Activated CD4-positive, alpha-beta T cell treated with anti-CD3 and anti-CD28 coated beads, Interleukin-2, amount 10 ng/mL, durations not matched to agents 7 days and 5 days (primary cell): ENCODE data around the gene LIFR. TPM values are rescaled to one million over a fixed set of nuclear protein-coding genes. Genes with fewer than 3 reads are reported as not detected.

Experiments used
- CTCF ChIA-PET: fragments of 350-600 bp; sonication (Branson Sonifier 250); formaldehyde crosslinking; loops from one replicate; lab custom pipeline; 2021; ENCODE audit warnings: antibody characterized with exemption; lab: Charles Lee
- POLR2A ChIA-PET: fragments of 350-600 bp; sonication (Branson Sonifier 250); formaldehyde crosslinking; loops from one replicate; lab custom pipeline; 2021; ENCODE audit warnings: antibody characterized with exemption; lab: Charles Lee
- DNase-seq: peaks from one replicate; pipeline ENCODE4 v3.0.0-alpha.2; 2020
- H3K27ac Mint-ChIP-seq: one replicate; pipeline ENCODE4 v1.8.0; 2021; ENCODE audit warnings: mild to moderate bottlenecking, moderate library complexity, mixed read lengths
- H3K27me3 Mint-ChIP-seq: one replicate; pipeline ENCODE4 v1.8.0; 2021; ENCODE audit warnings: mixed read lengths
- H3K36me3 Mint-ChIP-seq: one replicate; pipeline ENCODE4 v1.8.0; 2021; ENCODE audit warnings: low read depth, mixed read lengths
- H3K4me1 Mint-ChIP-seq: one replicate; pipeline ENCODE4 v1.8.0; 2021; ENCODE audit warnings: mixed read lengths
- H3K4me3 Mint-ChIP-seq: one replicate; pipeline ENCODE4 v1.8.0; 2021; ENCODE audit warnings: mild to moderate bottlenecking, moderate library complexity, mixed read lengths
- H3K9me3 Mint-ChIP-seq: one replicate; pipeline ENCODE4 v1.8.0; 2021; ENCODE audit warnings: mixed read lengths
- total RNA-seq, 2 experiments: library from RNA; stranded (reverse); gene quantifications; one replicate each; pipeline ENCODE4 v1.2.3, GENCODE V29; 2021

Gene LIFR
- total RNA-seq, 2 experiments from 2014 or later, result 0.12 TPM; not detected in 1

DNA sequence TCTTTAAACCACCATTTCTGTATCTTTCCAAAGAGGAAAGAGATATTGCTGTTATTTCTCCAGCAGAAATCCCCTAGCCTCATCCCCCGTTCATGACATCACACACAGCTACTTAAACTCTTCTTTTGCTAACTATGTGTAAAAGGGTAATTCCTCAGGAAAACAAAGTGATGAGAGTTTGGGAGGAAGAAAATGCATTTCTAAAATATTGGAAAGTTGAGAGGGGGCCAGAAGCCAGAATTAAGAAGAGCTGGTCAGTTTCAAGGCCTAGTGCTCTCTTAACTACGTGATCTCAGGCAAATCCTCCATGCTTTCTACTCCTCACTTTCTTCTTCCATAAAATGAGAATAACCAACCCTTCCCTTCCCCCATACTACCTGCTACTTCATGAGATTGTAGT lies 109.4 kb downstream of the LIFR start:
- H3K4me1 Mint-ChIP-seq, result no peaks in the 10 kb centered on the region
- H3K27ac Mint-ChIP-seq, result no peak overlapping the region
- H3K27me3 Mint-ChIP-seq, result peaks cover 71% of the 10 kb centered on the region
- no peaks in the 10 kb centered on the region for H3K9me3 Mint-ChIP-seq
- H3K36me3 Mint-ChIP-seq, result no peaks in the 10 kb centered on the region
- DNase-seq, result no peak
- ChIA-PET CTCF (interaction anchor here (1.6 kb wide), 1 partner anchor 363 kb away, joined by 5 read pairs; no protein-coding TSS in a partner anchor), POLR2A (no interaction called here)
- no peak overlapping the region for H3K4me3 Mint-ChIP-seq

DNA sequence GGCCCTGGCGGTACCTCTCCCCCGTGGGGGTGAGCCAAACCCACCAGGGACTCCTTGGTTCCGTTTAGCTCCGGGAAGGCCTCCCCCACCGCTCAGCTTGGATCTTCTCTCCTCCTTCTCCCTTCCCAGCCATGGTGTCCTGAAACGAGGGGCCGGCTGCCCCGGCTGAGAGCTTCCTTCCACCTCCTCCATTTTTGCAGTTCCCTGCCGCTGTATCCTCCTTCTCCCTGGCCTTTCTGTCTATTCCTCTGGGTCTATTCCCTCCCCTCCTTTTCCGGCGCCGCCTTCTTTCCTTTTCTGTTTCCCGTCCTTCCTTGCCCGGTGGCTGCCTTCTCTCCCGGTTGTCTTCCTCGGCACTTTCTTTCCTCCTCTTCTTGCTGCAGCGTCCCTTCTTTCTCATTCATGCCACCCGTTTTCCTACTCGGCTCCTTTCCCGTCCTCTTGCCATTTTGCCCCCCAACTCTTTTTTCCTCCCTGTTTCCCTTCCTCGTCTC lies 110.4 kb downstream of the LIFR start:
- POLR2A ChIA-PET, result no interaction called here
- Mint-ChIP-seq H3K27ac (no peak overlapping the region), H3K4me3 (no peak overlapping the region), H3K9me3 (no peaks in the 10 kb centered on the region), H3K27me3 (peaks cover 73% of the 10 kb centered on the region), H3K36me3 (no peaks in the 10 kb centered on the region), H3K4me1 (no peaks in the 10 kb centered on the region)
- DNase-seq, result no peak
- CTCF ChIA-PET, result no interaction called here

DNA sequence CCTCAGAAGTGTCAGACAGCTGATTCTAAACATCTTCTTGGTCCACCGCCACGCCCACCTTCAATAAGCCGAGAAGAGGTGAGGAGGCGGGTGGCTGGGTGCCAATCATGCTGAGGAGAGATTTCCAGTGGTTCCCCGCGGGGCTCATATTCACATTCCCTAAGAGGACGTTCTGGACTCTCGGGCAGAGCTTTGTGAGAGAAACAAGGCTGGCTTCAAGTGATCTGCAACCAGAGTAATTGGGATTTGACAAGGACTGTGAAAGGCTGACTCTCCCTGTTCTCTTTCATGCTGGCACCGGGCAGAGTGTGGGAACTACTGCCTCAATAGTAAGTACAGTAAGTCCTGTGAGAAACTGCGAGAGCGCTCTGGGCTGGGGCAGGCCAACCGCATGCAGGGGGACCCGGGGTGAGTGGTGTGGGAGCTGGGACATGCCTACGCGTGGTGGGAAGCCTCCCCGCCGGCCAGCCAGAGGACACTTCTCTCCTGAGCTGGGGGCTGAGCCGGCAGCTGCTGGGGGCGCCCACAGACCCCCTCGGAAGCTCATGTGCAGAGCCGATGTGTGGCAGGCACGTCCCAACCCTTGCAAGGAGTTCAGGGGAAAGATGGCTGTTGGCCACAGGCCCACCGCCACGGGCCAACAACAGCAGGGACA lies 110.9 kb downstream of the LIFR start:
- POLR2A ChIA-PET, result no interaction called here
- H3K36me3 Mint-ChIP-seq, result no peaks in the 10 kb centered on the region
- peaks cover 70% of the 10 kb centered on the region for H3K27me3 Mint-ChIP-seq
- no peak overlapping the region for H3K27ac Mint-ChIP-seq
- no peak for DNase-seq
- H3K4me1 Mint-ChIP-seq, result no peaks in the 10 kb centered on the region
- H3K9me3 Mint-ChIP-seq, result no peaks in the 10 kb centered on the region
- H3K4me3 Mint-ChIP-seq, result no peak overlapping the region
- CTCF ChIA-PET, result no interaction called here

DNA sequence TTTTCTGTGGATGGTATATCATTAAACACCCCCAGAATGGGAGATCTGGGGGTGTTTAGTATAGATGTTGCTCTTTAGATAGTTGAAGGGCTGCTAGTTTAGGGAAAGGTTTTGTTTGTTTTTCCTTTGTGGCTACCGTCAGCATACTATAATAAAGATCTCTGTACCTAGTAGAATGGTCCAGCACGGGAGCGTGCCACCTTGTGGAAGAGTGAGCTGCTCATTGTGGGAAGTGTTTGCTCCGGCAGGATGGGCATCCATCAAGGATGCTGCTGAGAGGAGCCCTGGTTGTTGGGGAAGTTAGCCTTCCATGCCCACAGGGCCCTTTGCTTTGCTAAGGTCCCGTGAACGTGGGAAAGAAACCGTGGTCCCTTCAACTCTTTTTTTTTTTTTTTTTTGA lies 113.1 kb downstream of the LIFR start:
- POLR2A ChIA-PET, result no interaction called here
- Mint-ChIP-seq H3K9me3 (no peaks in the 10 kb centered on the region), H3K27me3 (peaks cover 61% of the 10 kb centered on the region), H3K4me3 (no peak overlapping the region), H3K36me3 (no peaks in the 10 kb centered on the region), H3K4me1 (no peaks in the 10 kb centered on the region), H3K27ac (no peak overlapping the region)
- CTCF ChIA-PET, result interaction anchor here (1.6 kb wide), 1 partner anchor 10 kb away, joined by 3 read pairs; no protein-coding TSS in a partner anchor
- DNase-seq, result no peak

DNA sequence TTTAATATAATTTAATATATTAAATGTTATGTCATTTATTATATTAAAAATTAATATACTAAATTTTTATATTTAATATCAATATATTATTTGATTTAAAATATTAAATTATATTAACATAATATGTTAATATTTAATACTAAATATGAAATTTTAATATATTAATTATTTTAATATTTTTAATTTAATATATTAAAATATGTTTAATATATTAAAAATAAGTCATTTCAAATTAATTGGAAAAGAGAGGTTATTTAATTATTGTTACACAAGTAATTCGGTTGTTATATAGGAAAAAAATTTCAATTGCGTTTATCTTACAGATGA lies 114.2 kb downstream of the LIFR start:
- H3K27me3 Mint-ChIP-seq, result peaks cover 53% of the 10 kb centered on the region
- no peak overlapping the region for H3K4me3 Mint-ChIP-seq
- no peaks in the 10 kb centered on the region for H3K4me1 Mint-ChIP-seq
- no peak for DNase-seq
- POLR2A ChIA-PET, result no interaction called here
- H3K27ac Mint-ChIP-seq, result no peak overlapping the region
- H3K9me3 Mint-ChIP-seq, result no peaks in the 10 kb centered on the region
- CTCF ChIA-PET, result interaction anchor here (0.6 to 2.4 kb wide), 24 partner anchors 8 to 436 kb away, joined by 3 to 29 read pairs (median 4); no protein-coding TSS in a partner anchor
- H3K36me3 Mint-ChIP-seq, result no peaks in the 10 kb centered on the region

DNA sequence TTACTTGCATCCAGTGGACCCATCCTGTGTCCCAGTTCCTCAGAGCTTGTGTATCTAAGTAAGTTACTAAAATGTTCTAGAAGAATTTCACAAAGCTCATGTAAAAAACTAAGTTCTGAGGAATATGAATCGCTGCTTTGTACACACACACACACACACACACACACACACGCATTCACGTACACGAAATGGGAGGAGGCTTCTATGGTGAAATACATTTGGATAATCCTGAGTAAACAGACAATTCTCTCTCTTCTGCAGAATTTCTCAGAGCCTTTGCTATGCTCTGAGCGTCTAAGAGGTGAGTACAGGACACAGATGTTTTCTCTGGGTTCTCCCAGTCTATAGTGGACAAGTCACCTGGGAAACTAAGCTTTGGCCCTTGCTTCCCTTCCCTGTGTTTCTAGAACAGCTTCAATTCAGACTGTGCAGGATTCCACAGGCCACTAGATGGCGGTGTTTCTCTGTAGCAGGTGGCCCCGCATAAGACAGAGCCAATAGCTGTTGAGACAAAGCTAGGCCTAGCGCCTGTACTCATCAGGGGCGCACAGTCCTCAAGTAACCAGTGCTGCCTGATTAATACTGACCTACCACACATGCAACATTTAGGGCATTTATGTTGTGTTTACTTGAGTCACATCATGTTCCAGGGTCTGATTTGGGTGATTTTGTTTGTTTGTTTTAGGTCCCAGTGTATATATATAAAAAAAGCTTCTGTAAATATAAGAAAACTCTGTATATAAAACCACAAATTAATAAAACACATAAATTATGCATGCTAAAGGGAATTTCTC lies 114.8 kb downstream of the LIFR start:
- H3K4me3 Mint-ChIP-seq, result no peak overlapping the region
- H3K9me3 Mint-ChIP-seq, result no peaks in the 10 kb centered on the region
- ChIA-PET POLR2A (no interaction called here), CTCF (interaction anchor here (0.6 to 2.4 kb wide), 26 partner anchors 8 to 436 kb away, joined by 3 to 29 read pairs (median 4); no protein-coding TSS in a partner anchor)
- H3K27me3 Mint-ChIP-seq, result peaks cover 51% of the 10 kb centered on the region
- DNase-seq, result peak; percentile 88
- no peak overlapping the region for H3K27ac Mint-ChIP-seq
- H3K4me1 Mint-ChIP-seq, result no peaks in the 10 kb centered on the region
- no peaks in the 10 kb centered on the region for H3K36me3 Mint-ChIP-seq

DNA sequence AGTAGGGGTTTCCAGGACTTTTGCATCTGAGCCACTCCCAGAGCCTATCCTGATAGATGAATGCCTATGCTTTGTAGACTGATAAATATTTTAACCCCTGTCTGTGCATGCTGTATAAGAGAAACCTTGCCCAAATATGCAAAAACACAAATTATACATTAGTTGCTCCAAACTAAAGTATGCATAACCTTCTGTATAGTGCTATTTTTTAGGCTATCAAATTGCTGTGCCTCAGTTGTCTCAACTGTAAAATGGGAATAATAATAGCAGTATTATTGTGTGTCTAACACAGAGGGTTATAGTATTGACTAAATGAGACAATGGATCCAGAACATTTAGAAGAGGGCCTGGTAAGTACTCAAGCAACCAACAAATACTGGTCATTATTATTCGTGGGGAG lies 117.7 kb downstream of the LIFR start:
- Mint-ChIP-seq H3K36me3 (no peaks in the 10 kb centered on the region), H3K27me3 (peaks cover 44% of the 10 kb centered on the region), H3K4me1 (no peaks in the 10 kb centered on the region), H3K27ac (no peak overlapping the region), H3K9me3 (no peaks in the 10 kb centered on the region), H3K4me3 (no peak overlapping the region)
- DNase-seq, result no peak
- CTCF ChIA-PET, result interaction anchor here (1.2 kb wide), 1 partner anchor 14 kb away, joined by 3 read pairs; no protein-coding TSS in a partner anchor
- POLR2A ChIA-PET, result no interaction called here

DNA sequence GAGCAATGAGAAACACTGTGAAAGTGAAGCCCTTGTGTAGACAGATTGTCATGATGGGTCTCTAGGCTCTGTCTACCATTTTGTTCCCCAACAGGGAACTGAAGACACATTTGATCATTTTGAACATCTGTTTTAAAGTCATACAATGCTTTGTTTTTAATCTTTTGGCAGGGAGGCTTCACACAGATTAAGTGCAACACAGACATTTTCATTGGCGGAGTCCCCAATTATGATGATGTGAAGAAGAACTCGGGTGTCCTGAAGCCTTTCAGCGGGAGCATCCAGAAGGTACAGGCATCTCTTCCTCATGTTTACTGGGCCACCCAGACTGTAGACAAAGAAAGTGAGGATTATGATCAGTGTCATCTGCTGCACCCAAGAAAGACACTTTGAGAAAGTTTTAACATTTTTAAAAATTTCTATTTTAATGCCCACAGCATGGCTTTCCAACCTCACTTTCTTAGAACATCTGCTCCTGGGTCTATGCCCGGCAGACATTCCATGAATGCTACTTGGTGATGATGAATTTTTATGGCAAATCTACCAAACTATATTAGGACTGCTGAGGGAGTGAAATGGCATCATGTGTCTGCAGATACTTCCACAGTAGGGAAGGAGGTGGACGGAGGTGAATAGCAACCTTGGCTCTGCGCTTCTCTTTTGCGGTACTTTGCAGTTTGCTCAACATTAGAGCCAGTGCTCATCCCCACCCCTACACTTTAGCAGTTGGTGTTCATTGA lies 121.3 kb downstream of the LIFR start:
- Mint-ChIP-seq H3K27me3 (peaks cover 35% of the 10 kb centered on the region), H3K36me3 (no peaks in the 10 kb centered on the region), H3K9me3 (no peaks in the 10 kb centered on the region), H3K4me1 (no peaks in the 10 kb centered on the region), H3K27ac (no peak overlapping the region), H3K4me3 (no peak overlapping the region)
- DNase-seq, result no peak
- POLR2A ChIA-PET, result no interaction called here
- CTCF ChIA-PET, result no interaction called here

DNA sequence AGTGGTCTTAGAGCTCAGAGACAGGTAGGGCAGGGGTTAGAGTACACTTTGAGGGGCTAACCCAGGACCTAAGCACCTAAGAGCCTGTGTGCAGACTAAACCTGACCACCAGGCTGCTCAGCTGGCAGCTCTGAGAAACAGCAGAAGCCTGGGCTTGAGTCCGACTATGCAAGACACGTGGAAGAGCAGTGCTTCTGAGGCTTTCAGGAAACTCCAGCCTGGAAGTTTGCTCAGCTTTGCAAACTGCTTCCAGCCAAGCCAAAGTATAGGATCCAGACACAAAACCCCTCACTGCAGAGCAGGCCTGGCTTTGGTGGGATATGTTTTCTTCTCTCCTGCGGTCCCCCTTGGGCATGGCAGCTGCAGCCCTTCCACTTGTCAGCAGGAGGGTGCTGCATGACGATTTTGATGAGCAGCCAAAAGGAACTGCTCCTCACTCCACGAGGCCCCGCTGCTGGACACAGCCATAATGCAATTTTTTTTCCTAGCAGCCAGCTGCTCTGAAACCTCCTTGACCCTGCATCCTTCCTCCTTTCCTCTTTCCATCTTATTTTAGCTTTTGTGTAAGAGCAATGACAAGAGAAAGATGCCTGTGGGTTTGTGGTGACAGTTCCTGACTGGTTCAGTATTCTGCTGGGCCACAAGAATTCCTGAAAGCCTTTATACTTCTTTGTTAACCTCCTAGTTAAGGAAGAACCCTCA lies 123.1 kb downstream of the LIFR start:
- Mint-ChIP-seq H3K36me3 (no peaks in the 10 kb centered on the region), H3K9me3 (no peaks in the 10 kb centered on the region), H3K4me1 (no peaks in the 10 kb centered on the region), H3K27ac (no peak overlapping the region), H3K4me3 (no peak overlapping the region), H3K27me3 (peaks cover 37% of the 10 kb centered on the region)
- ChIA-PET POLR2A (no interaction called here), CTCF (interaction anchor here (0.6 to 1.0 kb wide), 3 partner anchors 8 to 13 kb away, joined by 3 to 4 read pairs (median 4); no protein-coding TSS in a partner anchor)
- no peak for DNase-seq

DNA sequence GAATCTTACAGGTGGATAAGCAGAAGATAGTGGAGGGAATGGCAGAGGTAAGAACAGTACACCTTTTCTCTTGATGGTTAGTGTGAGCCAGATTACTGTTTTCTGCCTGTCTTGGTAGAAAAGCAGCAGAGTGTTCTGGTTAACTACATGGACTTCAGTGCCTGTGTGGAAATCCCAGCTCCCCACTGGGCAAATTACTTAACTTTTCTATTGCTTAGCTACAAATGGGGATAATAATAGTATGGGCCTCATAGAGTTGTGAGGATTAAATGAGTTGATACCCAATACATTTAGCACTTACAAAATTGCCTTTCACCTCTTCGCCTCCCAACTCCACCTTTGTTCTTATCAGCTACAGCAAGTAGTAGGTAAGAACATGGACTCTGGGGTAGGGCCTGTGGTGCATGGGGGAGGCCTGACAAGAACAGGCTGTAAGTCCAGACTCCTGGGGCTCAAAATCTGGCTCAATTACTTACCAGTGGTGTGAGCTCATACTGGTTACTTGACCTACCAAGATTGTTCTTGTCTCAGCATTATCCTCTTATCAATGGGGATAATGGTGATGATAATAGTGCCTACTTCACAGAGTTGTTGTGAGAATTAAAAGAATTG lies 125.1 kb downstream of the LIFR start:
- Mint-ChIP-seq H3K27me3 (peaks cover 32% of the 10 kb centered on the region), H3K4me3 (no peak overlapping the region), H3K27ac (no peak overlapping the region), H3K4me1 (peaks cover 15% of the 10 kb centered on the region), H3K36me3 (no peaks in the 10 kb centered on the region), H3K9me3 (no peaks in the 10 kb centered on the region)
- CTCF ChIA-PET, result interaction anchor here (0.8 to 1.3 kb wide), 2 partner anchors 10 to 11 kb away, joined by 3 to 5 read pairs; no protein-coding TSS in a partner anchor
- POLR2A ChIA-PET, result no interaction called here
- no peak for DNase-seq

DNA sequence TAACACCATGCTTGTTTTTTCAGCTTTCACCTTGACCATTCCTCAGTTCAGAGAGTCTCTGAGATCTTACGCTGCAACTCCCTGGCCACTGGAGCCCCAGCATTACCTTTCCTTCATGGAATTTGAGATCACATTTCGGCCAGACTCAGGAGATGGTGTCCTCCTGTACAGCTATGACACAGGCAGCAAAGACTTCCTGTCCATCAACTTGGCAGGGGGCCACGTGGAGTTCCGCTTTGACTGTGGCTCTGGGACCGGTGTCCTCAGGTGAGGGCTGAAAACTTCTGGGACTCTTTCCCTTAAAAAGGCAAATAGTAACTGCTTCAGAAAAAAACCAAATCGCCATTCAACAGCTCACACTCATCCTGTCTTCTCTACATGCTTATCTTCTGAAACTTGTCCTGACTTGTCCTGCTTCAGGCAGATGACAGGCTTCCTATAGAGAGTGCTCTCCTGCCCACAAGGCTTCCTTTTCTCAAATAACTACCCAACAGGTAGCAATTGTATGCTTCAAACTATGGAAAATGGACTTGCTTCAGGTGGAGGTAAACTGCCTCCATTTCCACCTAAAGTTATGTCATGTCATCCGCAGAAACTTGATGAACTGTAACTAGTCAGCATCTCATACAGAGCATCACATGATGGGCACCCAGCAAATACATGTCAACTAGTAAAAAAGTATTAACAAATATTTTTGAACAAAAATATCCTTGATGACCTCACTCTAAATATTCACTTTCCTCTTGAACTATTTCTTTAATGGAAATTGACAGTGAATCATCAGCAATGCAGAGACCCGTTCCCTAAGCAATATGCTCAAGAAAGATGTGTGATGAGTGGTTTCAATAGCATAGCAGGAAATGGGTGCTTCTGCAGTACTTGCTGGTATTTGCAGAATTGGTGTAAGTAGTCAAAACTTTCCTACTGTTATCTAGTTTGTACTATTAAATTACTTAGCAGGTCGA lies 129.2 kb downstream of the LIFR start:
- DNase-seq, result no peak
- Mint-ChIP-seq H3K4me1 (peaks cover 15% of the 10 kb centered on the region), H3K9me3 (no peaks in the 10 kb centered on the region), H3K36me3 (no peaks in the 10 kb centered on the region), H3K27ac (peak overlapping the region; percentile 47), H3K27me3 (peaks cover 22% of the 10 kb centered on the region), H3K4me3 (no peak overlapping the region)
- ChIA-PET CTCF (interaction anchor here (1.0 to 1.1 kb wide), 2 partner anchors 14 to 383 kb away, joined by 4 read pairs; no protein-coding TSS in a partner anchor), POLR2A (no interaction called here)
